Activated CD4-positive, alpha-beta T cell treated with anti-CD3 and anti-CD28 coated beads, Interleukin-2, amount 50 U/mL, for 16 hours (primary cell): Measurements from ENCODE around the gene MAPK4.
"Not testable (repeated sequence)": the region's sequence is repeated elsewhere in the genome, so short reads cannot be mapped to it uniquely, and the experiment has no call there.

ENCODE experiments used
- DNase-seq: peaks from one replicate; pipeline ENCODE4 v3.0.0-alpha.2; 2020

Gene MAPK4

GRCh38 chr18:50775726-50776125 lies 215.8 kb downstream of the MAPK4 start:
- DNase-seq: no peak

GRCh38 chr18:50776383-50776782 lies 216.5 kb downstream of the MAPK4 start:
- no peak for DNase-seq

GRCh38 chr18:50779021-50779420 lies 219.1 kb downstream of the MAPK4 start:
- not testable (repeated sequence) for DNase-seq
